K562 (cell line): Measurements from ENCODE around the gene HOXA2. TPM values are rescaled to one million over a fixed set of nuclear protein-coding genes. Genes with fewer than 3 reads are reported as not detected.

Experiments
- ATAC-seq: fragments of 200-7000 bp; cut with Tn5 transposase; 3 replicates; pipeline ENCODE4 v1.9.1; 2020; ENCODE audit warnings: moderate library complexity
- BruUV-seq: library from RNA; stranded (reverse); fragments of 400-500 nt; replicated peaks from 2 replicates; lab custom pipeline; 2021; lab: Mats Ljungman, UMichigan
- CTCF ChIA-PET: fragments of 300-600 bp; formaldehyde crosslinking; extraction: SDS; loops from one replicate; lab custom pipeline; 2021; ENCODE audit warnings: low intra/inter-chr PET ratio; lab: Yijun Ruan, JAX
- POLR2A ChIA-PET: fragments of 300-600, 350-650 bp; sonication (Branson Sonifier 250); formaldehyde crosslinking; extraction: SDS; loops from one replicate; lab custom pipeline; 2021; ENCODE audit warnings: antibody characterized with exemption, inconsistent platforms; lab: Yijun Ruan, JAX
- DNase-seq, 4 experiments: peaks; one replicate each; pipeline versions ENCODE4 v3.0.0 to v3.0.0-alpha.2; 2011 to 2018; ENCODE audit warnings: low spot score in 3 of 4, mixed read lengths in 3 of 4; ENCODE audit errors: extremely low read depth in 1 of 4
- FAIRE-seq: peaks from 2 replicates; lab custom pipeline; 2011; peaks lifted over from hg19 to GRCh38; lab: Jason Lieb, UNC
- H2AFZ ChIP-seq: 2 replicates; pipeline ENCODE4 v1.6.0; 2011; ENCODE audit warnings: low read depth, low read length, control low read depth, inconsistent platforms
- H3K27ac ChIP-seq: fragments of 200-600 bp; 3 replicates; pipeline ENCODE4 v1.8.0; 2011; ENCODE audit warnings: low read depth, mild to moderate bottlenecking, control low read depth, inconsistent platforms, low read length, moderate library complexity, mixed read lengths; ENCODE audit errors: extremely low read depth
- H3K27me3 ChIP-seq, 2 experiments: fragments of 300-600 bp in 1 of 2; 2 replicates in 1 of 2; 3 replicates in 1 of 2; pipeline versions ENCODE4 v1.6.0 to v1.8.0; 2011; ENCODE audit warnings: inconsistent platforms in 2 of 2, low read length in 2 of 2, mild to moderate bottlenecking in 1 of 2, mixed read lengths in 1 of 2, moderate library complexity in 1 of 2; ENCODE audit not compliant: control insufficient read depth in 2 of 2, insufficient read depth in 2 of 2
- H3K36me3 ChIP-seq: fragments of 300-600 bp; 3 replicates; pipeline ENCODE4 v1.8.0; 2011; ENCODE audit warnings: mild to moderate bottlenecking, low read length, inconsistent platforms; ENCODE audit not compliant: control insufficient read depth, insufficient read depth
- H3K4me1 ChIP-seq, 2 experiments: fragments of 200-600 bp in 1 of 2; replicated peaks in 1 of 2; 2 replicates in 1 of 2; 3 replicates in 1 of 2; pipeline versions ENCODE4 v1.5.1 to v1.8.0; 2011; ENCODE audit warnings: inconsistent platforms in 2 of 2, low read length in 2 of 2, mild to moderate bottlenecking in 1 of 2, mixed read lengths in 1 of 2, moderate library complexity in 1 of 2; ENCODE audit not compliant: control insufficient read depth in 2 of 2, insufficient read depth in 2 of 2
- H3K4me2 ChIP-seq: 2 replicates; pipeline ENCODE4 v1.6.1; 2011; ENCODE audit warnings: low read length, control low read depth, inconsistent platforms, mixed read lengths; ENCODE audit not compliant: insufficient read depth
- H3K4me3 ChIP-seq: fragments of 200-600 bp; sonication (generic), shearing (Covaris generic); 2 replicates; pipeline ENCODE4 v1.5.1; 2016; ENCODE audit warnings: control low read depth, inconsistent platforms
- H3K79me2 ChIP-seq: fragments of 200-600 bp; 3 replicates; pipeline ENCODE4 v1.8.0; 2011; ENCODE audit warnings: low read length, inconsistent platforms; ENCODE audit not compliant: control insufficient read depth, insufficient read depth
- H3K9ac ChIP-seq, 2 experiments: 2 replicates each; pipeline versions ENCODE4 v1.6.0 to v1.6.1; 2011; ENCODE audit warnings: low read depth in 2 of 2, low read length in 2 of 2, control low read depth in 1 of 2, inconsistent platforms in 1 of 2, mild to moderate bottlenecking in 1 of 2, mixed read lengths in 1 of 2; ENCODE audit not compliant: insufficient read depth in 1 of 2
- H3K9me1 ChIP-seq: one replicate; pipeline ENCODE4 v1.6.0; 2011; ENCODE audit warnings: inconsistent platforms, mild to moderate bottlenecking, low read length, moderate library complexity; ENCODE audit not compliant: control insufficient read depth, insufficient read depth
- H3K9me3 ChIP-seq: replicated peaks from 2 replicates; pipeline ENCODE4 v1.5.1; 2011; ENCODE audit warnings: low read depth, low read length, inconsistent platforms; ENCODE audit not compliant: control insufficient read depth, insufficient read depth
- H4K20me1 ChIP-seq: replicated peaks from 2 replicates; pipeline ENCODE4 v1.6.1; 2011; ENCODE audit warnings: low read length, inconsistent platforms, mixed read lengths; ENCODE audit not compliant: control insufficient read depth, insufficient read depth
- GTF2F1 ChIP-seq: IDR thresholded peaks from 2 replicates; pipeline ENCODE4 v1.6.1; 2011; ENCODE audit warnings: low read depth, low read length, improper control_type of control experiment
- MED1 ChIP-seq: sonication (generic); formaldehyde crosslinking; IDR thresholded peaks from 2 replicates; pipeline ENCODE4 v1.8.1; 2023; ENCODE audit warnings: missing genetic modification reagents, borderline replicate concordance
- MEIS2 ChIP-seq: fragments of 450-650 bp; IDR thresholded peaks from 2 replicates; pipeline ENCODE4 v1.6.1; 2014; ENCODE audit warnings: mild to moderate bottlenecking; ENCODE audit not compliant: partially characterized antibody
- PRMT5 ChIP-seq: sonication (generic); formaldehyde crosslinking; IDR thresholded peaks from 2 replicates; pipeline ENCODE4 v1.5.0; 2020; ENCODE audit warnings: missing genetic modification reagents
- RCOR1 ChIP-seq, 2 experiments: IDR thresholded peaks; 2 replicates each; pipeline ENCODE4 v1.6.1; 2012; ENCODE audit warnings: low read depth in 2 of 2, low read length in 2 of 2, borderline replicate concordance in 1 of 2, improper control_type of control experiment in 1 of 2
- SAP30 ChIP-seq: fragments of 200-600 bp; sonication (generic); IDR thresholded peaks from 2 replicates; pipeline ENCODE4 v1.6.1; 2012; ENCODE audit warnings: borderline replicate concordance, low read depth, mild to moderate bottlenecking, moderate library complexity, low read length, control low read depth, inconsistent platforms; ENCODE audit not compliant: insufficient read depth, poor library complexity, severe bottlenecking
- TAF1 ChIP-seq: IDR thresholded peaks from 2 replicates; pipeline ENCODE4 v1.6.1; 2011; ENCODE audit warnings: mild to moderate bottlenecking, low read length, moderate library complexity; ENCODE audit not compliant: insufficient read depth, control insufficient read depth, severe bottlenecking; ENCODE audit errors: extremely low read depth
- ZBTB7A ChIP-seq: IDR thresholded peaks from 2 replicates; pipeline ENCODE4 v1.6.1; 2011; ENCODE audit warnings: low read depth, mild to moderate bottlenecking, low read length, moderate library complexity, borderline replicate concordance; ENCODE audit not compliant: control insufficient read depth
- ZNF134 ChIP-seq: fragments of 250-450 bp; sonication (Bioruptor Pico); conservative IDR thresholded peaks from 2 replicates; pipeline ENCODE4 v1.4.0; 2020
- ZNF354B ChIP-seq: fragments of 250-450 bp; sonication (Bioruptor Pico); IDR thresholded peaks from 2 replicates; pipeline ENCODE4 v1.4.0; 2020
- ZNF584 ChIP-seq: fragments of 200-800 bp; sonication (Bioruptor generic); IDR thresholded peaks from 2 replicates; pipeline ENCODE4 v1.6.1; 2016; ENCODE audit warnings: low read depth, mild to moderate bottlenecking, missing genetic modification characterization, missing compliant biosample characterization
- ZNF668 ChIP-seq: fragments of 250-450 bp; sonication (Bioruptor Pico); IDR thresholded peaks from 2 replicates; pipeline ENCODE4 v1.8.0; 2022; ENCODE audit warnings: mild to moderate bottlenecking, inconsistent platforms
- WGBS: fragments of 100-300 bp; shearing (Covaris generic); methylation state at CpG from one replicate; pipeline ENCODE4 v1.1.6; 2016; ENCODE audit warnings: low coverage, mixed read lengths; ENCODE audit not compliant: insufficient coverage; ENCODE audit errors: missing lambda C conversion rate; 5-methylcytosine and 5-hydroxymethylcytosine counted together
- in situ Hi-C: fragments of 300-500 bp; cut with MboI; formaldehyde crosslinking; loops from 4 replicates; pipeline ENCODE4 v1.15.0; 2018; ENCODE audit warnings: inconsistent platforms, mixed read lengths
- intact Hi-C: fragments of 100-400 bp; cut with micrococcal nuclease; formaldehyde crosslinking; loops from 2 replicates; pipeline ENCODE4 v1.14.2; 2022
- polyA plus RNA-seq, 8 experiments: library from polyadenylated mRNA; depleted of rRNA in 4 of 8; stranded (reverse) in 5 of 8; unstranded in 3 of 8; fragments of >200 nt; fragmentation: Nextera tagmentation in 2 of 8; fragmentation: Illumina TruSeq in 1 of 8; extraction: Ambion mirVana in 2 of 8; extraction: Trizol in 1 of 8; gene quantifications; 2 replicates each; pipeline versions ENCODE4 v1.2.1 to v1.2.3, GENCODE V29; 2011 to 2014; ENCODE audit warnings: inconsistent platforms in 1 of 8, missing spikeins in 1 of 8
- total RNA-seq, 7 experiments: library from RNA; depleted of rRNA in 6 of 7; stranded (reverse); fragments of >200 nt in 6 of 7; fragmentation: Illumina TruSeq in 2 of 7; extraction: Trizol in 2 of 7; gene quantifications; 2 replicates each; pipeline versions ENCODE4 v1.2.1 to v1.2.3, GENCODE V29; 2011 to 2021; ENCODE audit warnings: low replicate concordance in 1 of 7

HOXA2 gene
- total and polyA plus RNA-seq, 9 of the 15 experiments (the other 6 are each of a cell fraction or from before 2014, with no cell fraction given), result 0.04 TPM; not detected in 8

- Histone ChIP-seq H3K9me1 (no peaks in the 10 kb centered on the region), H3K27me3 (peaks cover 30 to 91% of the 10 kb centered on the region in 2 experiments), H3K4me2 (no peak overlapping the region), H4K20me1 (no peaks in the 10 kb centered on the region), H3K27ac (no peak overlapping the region), H2AFZ (no peak overlapping the region), H3K79me2 (no peaks in the 10 kb centered on the region), H3K4me3 (no peak overlapping the region), H3K9me3 (no peaks in the 10 kb centered on the region), H3K4me1 (peaks cover 0 to 20% of the 10 kb centered on the region in 2 experiments; a peak in 2 of 5 replicates), H3K9ac (no peak overlapping the region), H3K36me3 (no peaks in the 10 kb centered on the region)
- 35% methylated on average over 37 of the region's 40 CpGs for WGBS
- ChIA-PET POLR2A (interaction anchor here (0.6 to 0.7 kb wide), 3 partner anchors 18 to 468 kb away, joined by 3 to 4 read pairs (median 3); no protein-coding TSS in a partner anchor), CTCF (no interaction called here)
- no peak for DNase-seq
- no peak for ATAC-seq
- BruUV-seq, result no TSS peak
- TF ChIP-seq ZNF134 (CRISPR knock-in tag) (no peak), ZBTB7A (no peak), PRMT5 (no peak), SAP30 (no peak), MED1 (no peak), GTF2F1 (no peak), TAF1 (no peak), ZNF354B (CRISPR knock-in tag) (no peak), ZNF668 (CRISPR knock-in tag) (no peak), ZNF584 (no peak), RCOR1 (IDR thresholded peaks at IDR 0.05; ENCODE audit: borderline replicate concordance in 1 of 2, low read depth in 2 of 2, low read length in 2 of 2) (no peak), MEIS2 (no peak)
- in situ Hi-C loops (loop anchor here (10.0 kb wide), 1 partner anchor 289 kb away; no protein-coding TSS in a partner anchor), intact Hi-C loops (no loop called here)
- FAIRE-seq, result no peak
These were observed 41.7 kb upstream of the HOXA2 start for GRCh38 chr7:27143950-27144780.
